MM.1S (cell line): ENCODE measurements around the gene UBE2QL1.
"Not testable (repeated sequence)": the region's sequence is repeated elsewhere in the genome, so short reads cannot be mapped to it uniquely, and the experiment has no call there.

Experiments used
- DNase-seq: peaks from one replicate; pipeline ENCODE4 v3.0.0-alpha.2; 2015
- H2AFZ ChIP-seq: fragments of 300-600 bp; sonication (generic); 2 replicates; pipeline ENCODE4 v1.6.0; 2016; ENCODE audit warnings: antibody characterized with exemption, low read length
- H3F3A ChIP-seq: fragments of 300-600 bp; sonication (generic); 2 replicates; pipeline ENCODE4 v1.6.1; 2016; ENCODE audit warnings: mild to moderate bottlenecking, antibody characterized with exemption, low read length, moderate library complexity, mixed read lengths; ENCODE audit not compliant: insufficient read depth
- H3K27ac ChIP-seq: fragments of 300-600 bp; sonication (generic); 2 replicates; pipeline ENCODE4 v1.5.1; 2016; ENCODE audit warnings: mild to moderate bottlenecking, low read length
- H3K27me3 ChIP-seq: fragments of 300-600 bp; sonication (generic); replicated peaks from 2 replicates; pipeline ENCODE4 v1.6.0; 2016; ENCODE audit warnings: low read length; ENCODE audit not compliant: insufficient read depth
- H3K36me3 ChIP-seq: fragments of 300-600 bp; sonication (generic); replicated peaks from 2 replicates; pipeline ENCODE4 v1.6.1; 2016; ENCODE audit warnings: mild to moderate bottlenecking, low read length, mixed read lengths; ENCODE audit not compliant: insufficient read depth
- H3K4me1 ChIP-seq: fragments of 300-600 bp; sonication (generic); 2 replicates; pipeline ENCODE4 v1.6.1; 2016; ENCODE audit warnings: low read length, mixed read lengths
- H3K4me2 ChIP-seq: fragments of 300-600 bp; sonication (generic); 2 replicates; pipeline ENCODE4 v1.6.0; 2016; ENCODE audit warnings: low read depth, low read length
- H3K4me3 ChIP-seq: fragments of 300-600 bp; sonication (generic); 2 replicates; pipeline ENCODE4 v1.5.1; 2016; ENCODE audit warnings: low read length, mixed read lengths
- H3K79me2 ChIP-seq: fragments of 300-600 bp; sonication (generic); 2 replicates; pipeline ENCODE4 v1.6.1; 2016; ENCODE audit warnings: mixed run types, low read length, mixed read lengths
- H3K9ac ChIP-seq: fragments of 300-600 bp; sonication (generic); 2 replicates; pipeline ENCODE4 v1.6.1; 2016; ENCODE audit warnings: low read length, mixed read lengths
- H3K9me2 ChIP-seq: fragments of 300-600 bp; sonication (generic); replicated peaks from 2 replicates; pipeline ENCODE4 v1.6.1; 2016; ENCODE audit warnings: mild to moderate bottlenecking, low read length, mixed read lengths; ENCODE audit not compliant: insufficient read depth
- H3K9me3 ChIP-seq: fragments of 300-600 bp; sonication (generic); replicated peaks from 2 replicates; pipeline ENCODE4 v1.6.1; 2016; ENCODE audit warnings: mild to moderate bottlenecking, low read length, mixed read lengths; ENCODE audit not compliant: insufficient read depth
- H4K20me1 ChIP-seq: fragments of 300-600 bp; sonication (generic); 2 replicates; pipeline ENCODE4 v1.6.1; 2016; ENCODE audit warnings: mild to moderate bottlenecking, low read length, moderate library complexity, mixed read lengths; ENCODE audit not compliant: insufficient read depth
- CTCF ChIP-seq: fragments of 300-600 bp; sonication (generic); IDR thresholded peaks from 2 replicates; pipeline ENCODE4 v1.5.1; 2016; ENCODE audit warnings: antibody characterized with exemption, low read length, mixed read lengths
- EZH2 ChIP-seq: fragments of 300-600 bp; sonication (generic); optimal IDR thresholded peaks from 2 replicates; pipeline ENCODE3; 2017; ENCODE audit warnings: low read depth, mild to moderate bottlenecking, antibody characterized with exemption, low read length, mixed read lengths
- EZH2phosphoT487 ChIP-seq: fragments of 300-600 bp; sonication (generic); IDR thresholded peaks from 2 replicates; pipeline ENCODE4 v1.6.1; 2018; ENCODE audit warnings: antibody characterized with exemption, low read length

Gene UBE2QL1

GRCh38 chr5:6506611-6507010 lies 58.0 kb downstream of the UBE2QL1 start:
- no peaks in the 10 kb centered on the region for H3K9me3 ChIP-seq
- no peak for DNase-seq
- H3F3A ChIP-seq = no peaks in the 10 kb centered on the region
- no peaks in the 10 kb centered on the region for H3K9me2 ChIP-seq
- H4K20me1 ChIP-seq = no peaks in the 10 kb centered on the region
- no peak overlapping the region for H3K27ac ChIP-seq
- no peaks in the 10 kb centered on the region for H3K79me2 ChIP-seq
- no peak for TF ChIP-seq EZH2
- no peak for TF ChIP-seq CTCF
- TF ChIP-seq EZH2phosphoT487 = no peak
- no peaks in the 10 kb centered on the region for H3K36me3 ChIP-seq
- no peak overlapping the region for H2AFZ ChIP-seq
- no peak overlapping the region for H3K4me3 ChIP-seq
- H3K27me3 ChIP-seq = no peaks in the 10 kb centered on the region
- H3K9ac ChIP-seq = no peak overlapping the region
- H3K4me2 ChIP-seq = no peak overlapping the region
- no peaks in the 10 kb centered on the region for H3K4me1 ChIP-seq

GRCh38 chr5:6508931-6509330 lies 60.3 kb downstream of the UBE2QL1 start:
- no peak overlapping the region for H3K4me2 ChIP-seq
- H3K79me2 ChIP-seq = no peaks in the 10 kb centered on the region
- no peaks in the 10 kb centered on the region for H4K20me1 ChIP-seq
- no peak overlapping the region for H2AFZ ChIP-seq
- no peaks in the 10 kb centered on the region for H3K36me3 ChIP-seq
- no peaks in the 10 kb centered on the region for H3F3A ChIP-seq
- TF ChIP-seq CTCF = no peak
- no peak for TF ChIP-seq EZH2
- no peak for TF ChIP-seq EZH2phosphoT487
- H3K27ac ChIP-seq = no peak overlapping the region
- no peak for DNase-seq
- no peaks in the 10 kb centered on the region for H3K9me3 ChIP-seq
- no peaks in the 10 kb centered on the region for H3K4me1 ChIP-seq
- no peak overlapping the region for H3K4me3 ChIP-seq
- H3K9ac ChIP-seq = no peak overlapping the region
- no peaks in the 10 kb centered on the region for H3K27me3 ChIP-seq
- no peaks in the 10 kb centered on the region for H3K9me2 ChIP-seq

GRCh38 chr5:6510132-6510531 lies 61.5 kb downstream of the UBE2QL1 start:
- Histone ChIP-seq H3F3A (no peaks in the 10 kb centered on the region), H3K36me3 (no peaks in the 10 kb centered on the region), H3K79me2 (no peaks in the 10 kb centered on the region), H3K27ac (no peak overlapping the region), H3K4me1 (no peaks in the 10 kb centered on the region), H3K9me2 (no peaks in the 10 kb centered on the region), H3K4me3 (no peak overlapping the region), H3K27me3 (no peaks in the 10 kb centered on the region), H2AFZ (no peak overlapping the region), H3K9me3 (no peaks in the 10 kb centered on the region), H3K9ac (no peak overlapping the region), H3K4me2 (no peak overlapping the region), H4K20me1 (no peaks in the 10 kb centered on the region)
- DNase-seq = no peak
- no peak for TF ChIP-seq CTCF
- TF ChIP-seq EZH2phosphoT487 = no peak
- no peak for TF ChIP-seq EZH2

DNA sequence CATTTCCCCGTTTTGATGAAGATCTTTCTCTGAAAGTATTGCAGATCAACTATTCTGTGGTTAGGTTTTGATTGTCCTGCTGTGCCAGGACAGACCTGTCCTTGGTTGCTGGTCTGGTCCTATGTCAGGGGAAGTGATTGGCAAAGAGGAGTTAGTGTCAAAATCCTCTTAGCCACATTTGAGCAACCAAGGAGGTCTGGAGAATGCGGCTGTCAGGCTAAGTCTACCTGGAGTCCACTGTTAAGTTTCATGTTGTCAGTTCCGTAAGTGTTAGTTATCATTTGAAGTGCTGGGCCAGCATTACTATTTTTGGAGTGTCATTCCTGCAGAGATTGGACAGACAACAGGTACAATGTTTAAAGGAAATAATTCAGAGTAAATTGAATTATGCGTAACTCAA lies 62.3 kb downstream of the UBE2QL1 start:
- no peak for TF ChIP-seq CTCF
- TF ChIP-seq EZH2 = no peak
- TF ChIP-seq EZH2phosphoT487 = no peak
- H2AFZ ChIP-seq = no peak overlapping the region
- H3K27me3 ChIP-seq = no peaks in the 10 kb centered on the region
- H3F3A ChIP-seq = no peaks in the 10 kb centered on the region
- no peaks in the 10 kb centered on the region for H3K36me3 ChIP-seq
- H3K4me2 ChIP-seq = no peak overlapping the region
- no peaks in the 10 kb centered on the region for H3K9me3 ChIP-seq
- H4K20me1 ChIP-seq = no peaks in the 10 kb centered on the region
- no peak overlapping the region for H3K9ac ChIP-seq
- H3K27ac ChIP-seq = no peak overlapping the region
- H3K4me3 ChIP-seq = no peak overlapping the region
- no peaks in the 10 kb centered on the region for H3K79me2 ChIP-seq
- DNase-seq = no peak
- H3K9me2 ChIP-seq = no peaks in the 10 kb centered on the region
- no peaks in the 10 kb centered on the region for H3K4me1 ChIP-seq

DNA sequence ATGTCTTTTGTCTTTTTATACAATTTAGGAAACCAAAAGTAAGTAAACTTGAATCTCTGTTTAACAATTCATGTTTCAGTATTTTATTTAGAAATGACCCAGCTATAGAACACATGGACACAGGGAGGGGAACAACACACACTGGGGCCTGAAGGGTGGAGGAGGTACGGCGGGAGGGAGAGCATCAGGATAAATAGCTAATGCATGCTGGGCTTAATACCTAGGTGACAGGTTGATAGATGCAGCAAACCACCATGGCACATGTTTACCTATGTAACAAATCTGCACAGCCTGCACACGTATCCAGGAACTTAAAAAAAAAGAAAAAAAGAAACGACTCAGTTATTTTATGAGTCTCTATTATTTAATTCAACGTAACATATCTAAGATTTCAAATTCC lies 67.2 kb downstream of the UBE2QL1 start:
- not testable (repeated sequence) for H4K20me1 ChIP-seq, DNase-seq, H3K4me3 ChIP-seq

More for the DNA sequence above, 67.2 kb downstream of the UBE2QL1 start:
- H3K9me3 ChIP-seq, H2AFZ ChIP-seq, H3K4me1 ChIP-seq, H3K79me2 ChIP-seq, H3F3A ChIP-seq, H3K27ac ChIP-seq, H3K36me3 ChIP-seq, H3K9me2 ChIP-seq, H3K4me2 ChIP-seq, H3K27me3 ChIP-seq, H3K9ac ChIP-seq: not testable (repeated sequence)
